GM12878 (cell line): Measurements from ENCODE around the gene MAB21L3. TPM values are rescaled to one million over a fixed set of nuclear protein-coding genes. Genes with fewer than 3 reads are reported as not detected.

Source experiments
- ATAC-seq: fragments of 200-7000 bp; cut with Tn5 transposase; 3 replicates; pipeline ENCODE4 v1.9.1; 2020; ENCODE audit warnings: mild to moderate bottlenecking, moderate library complexity
- BruUV-seq: library from RNA; stranded (reverse); fragments of 400-500 nt; replicated peaks from 2 replicates; lab custom pipeline; 2021; lab: Mats Ljungman, UMichigan
- CTCF ChIA-PET: fragments of 300-600 bp; sonication (Branson Sonifier 250); formaldehyde crosslinking; extraction: SDS; loops from one replicate; lab custom pipeline; 2021; ENCODE audit warnings: inconsistent platforms; lab: Yijun Ruan, JAX
- POLR2A ChIA-PET: fragments of 350-600 bp; formaldehyde crosslinking; extraction: SDS; loops from one replicate; lab custom pipeline; 2021; ENCODE audit warnings: inconsistent platforms; lab: Charles Lee
- RAD21 ChIA-PET: fragments of 300-600 bp; sonication (Branson Sonifier 250); formaldehyde crosslinking; loops from one replicate; lab custom pipeline; 2023; ENCODE audit warnings: antibody characterized with exemption; ENCODE audit not compliant: unreplicated experiment; lab: Charles Lee
- SMC1A ChIA-PET: fragments of 300-600 bp; sonication (Branson Sonifier 250); formaldehyde crosslinking; loops from one replicate; lab custom pipeline; 2023; ENCODE audit not compliant: unreplicated experiment, uncharacterized antibody; lab: Charles Lee
- DNase-seq: peaks from one replicate; pipeline ENCODE4 v3.0.0-alpha.2; 2011; ENCODE audit warnings: low read depth, low spot score
- FAIRE-seq: peaks from 3 replicates; lab custom pipeline; 2011; peaks lifted over from hg19 to GRCh38; lab: Jason Lieb, UNC
- H2AFZ ChIP-seq: 2 replicates; pipeline ENCODE4 v1.6.0; 2011; ENCODE audit warnings: low read depth, low read length, control low read depth; ENCODE audit not compliant: control insufficient read depth
- H3K27ac ChIP-seq: 2 replicates; pipeline ENCODE4 v1.5.1; 2011; ENCODE audit warnings: control low read depth; ENCODE audit not compliant: control insufficient read depth, insufficient read depth
- H3K27me3 ChIP-seq, 2 experiments: replicated peaks in 1 of 2; 2 replicates each; pipeline versions ENCODE4 v1.6.0 to v1.6.1; 2011; ENCODE audit warnings: low read length in 1 of 2; ENCODE audit not compliant: control insufficient read depth in 2 of 2, insufficient read depth in 2 of 2
- H3K36me3 ChIP-seq, 2 experiments: 2 replicates each; pipeline ENCODE4 v1.5.1; 2011; ENCODE audit warnings: low read length in 1 of 2; ENCODE audit not compliant: control insufficient read depth in 2 of 2, insufficient read depth in 2 of 2
- H3K4me1 ChIP-seq: 2 replicates; pipeline ENCODE4 v1.6.1; 2011; ENCODE audit warnings: mild to moderate bottlenecking, low read length, moderate library complexity, mixed read lengths; ENCODE audit not compliant: control insufficient read depth, insufficient read depth
- H3K4me2 ChIP-seq: 2 replicates; pipeline ENCODE4 v1.6.0; 2011; ENCODE audit warnings: control low read depth; ENCODE audit not compliant: control insufficient read depth, insufficient read depth
- H3K4me3 ChIP-seq: fragments of 200-600 bp; sonication (generic); 2 replicates; pipeline ENCODE4 v1.5.1; 2016
- H3K79me2 ChIP-seq: 2 replicates; pipeline ENCODE4 v1.6.0; 2011; ENCODE audit warnings: low read length; ENCODE audit not compliant: control insufficient read depth, insufficient read depth
- H3K9ac ChIP-seq: 2 replicates; pipeline ENCODE4 v1.8.0; 2011; ENCODE audit warnings: low read length, control low read depth, mixed read lengths; ENCODE audit not compliant: control insufficient read depth, insufficient read depth
- H3K9me3 ChIP-seq: replicated peaks from 3 replicates; pipeline ENCODE4 v1.5.1; 2011; ENCODE audit warnings: mild to moderate bottlenecking, low read length; ENCODE audit not compliant: control insufficient read depth, insufficient read depth
- H4K20me1 ChIP-seq: 2 replicates; pipeline ENCODE4 v1.6.0; 2011; ENCODE audit not compliant: control insufficient read depth, insufficient read depth
- BHLHE40 ChIP-seq, 2 experiments: fragments of 450-650 bp in 1 of 2; IDR thresholded peaks; 2 replicates each; pipeline ENCODE4 v1.6.1; 2011 to 2017; ENCODE audit warnings: low read depth in 2 of 2, borderline replicate concordance in 1 of 2, improper control_type of control experiment in 1 of 2, low read length in 1 of 2, mild to moderate bottlenecking in 1 of 2
- BMI1 ChIP-seq: fragments of 450-650 bp; IDR thresholded peaks from 2 replicates; pipeline ENCODE4 v1.6.1; 2016; ENCODE audit warnings: mild to moderate bottlenecking, moderate library complexity, borderline replicate concordance
- EP300 ChIP-seq, 2 experiments: fragments of 150-350 bp in 1 of 2; IDR thresholded peaks; 2 replicates each; pipeline ENCODE4 v1.6.1; 2011 to 2012; ENCODE audit warnings: low read depth in 2 of 2, low read length in 2 of 2, borderline replicate concordance in 1 of 2, improper control_type of control experiment in 1 of 2, inconsistent platforms in 1 of 2; ENCODE audit not compliant: control insufficient read depth in 1 of 2
- HDAC2 ChIP-seq: fragments of 200-600 bp; sonication (generic); IDR thresholded peaks from 2 replicates; pipeline ENCODE4 v1.6.1; 2017
- MTA2 ChIP-seq: fragments of 450-650 bp; IDR thresholded peaks from 2 replicates; pipeline ENCODE4 v1.6.1; 2016; ENCODE audit warnings: low read depth, mild to moderate bottlenecking, moderate library complexity
- NFIC ChIP-seq: IDR thresholded peaks from 2 replicates; pipeline ENCODE4 v1.6.1; 2012; ENCODE audit warnings: low read depth, mild to moderate bottlenecking, inconsistent platforms, low read length, moderate library complexity
- RAD51 ChIP-seq: fragments of 450-650 bp; IDR thresholded peaks from 2 replicates; pipeline ENCODE4 v1.6.1; 2016; ENCODE audit warnings: moderate library complexity, mild to moderate bottlenecking, inconsistent platforms
- ZBTB40 ChIP-seq: fragments of 450-650 bp; IDR thresholded peaks from 2 replicates; pipeline ENCODE4 v1.6.1; 2016; ENCODE audit warnings: mild to moderate bottlenecking, moderate library complexity, borderline replicate concordance
- ZNF274 ChIP-seq: IDR thresholded peaks from one replicate; pipeline ENCODE4 v1.8.0; 2011; ENCODE audit not compliant: insufficient read length, insufficient read depth
- ZZZ3 ChIP-seq: IDR thresholded peaks from 2 replicates; pipeline ENCODE4 v1.6.1; 2011; ENCODE audit warnings: low read depth; ENCODE audit not compliant: control insufficient read depth, insufficient read length
- WGBS: methylation state at CpG from one replicate; pipeline ENCODE4 v1.1.6; 2016; ENCODE audit warnings: low lambda C conversion rate; ENCODE audit not compliant: insufficient replicate concordance, insufficient coverage; ENCODE audit errors: missing lambda C conversion rate; 5-methylcytosine and 5-hydroxymethylcytosine counted together
- in situ Hi-C: fragments of 300-500 bp; cut with MboI; formaldehyde crosslinking; loops from 9 replicates; pipeline ENCODE4 v1.14.3; 2018; ENCODE audit warnings: mixed read lengths
- intact Hi-C: fragments of 100-400 bp; cut with micrococcal nuclease; formaldehyde crosslinking; loops from one replicate; pipeline ENCODE4 v1.14.2; 2022; ENCODE audit not compliant: unreplicated experiment
- polyA plus RNA-seq, 11 experiments: library from polyadenylated mRNA; depleted of rRNA in 4 of 11; unstranded in 6 of 11; stranded (reverse) in 5 of 11; fragments of >200 nt; fragmentation: Nextera tagmentation in 4 of 11; fragmentation: Illumina TruSeq in 1 of 11; extraction: Ambion mirVana in 4 of 11; extraction: Trizol in 1 of 11; gene quantifications; 1 replicate in 1 of 11; 2 replicates in 10 of 11; pipeline versions ENCODE4 v1.2.1 to v1.2.3, GENCODE V29; 2011 to 2016; ENCODE audit warnings: inconsistent platforms in 2 of 11, missing spikeins in 2 of 11, low read depth in 1 of 11
- total RNA-seq, 4 experiments: library from RNA; depleted of rRNA in 3 of 4; stranded (reverse); fragments of >200 nt in 3 of 4; fragmentation: Illumina TruSeq in 1 of 4; extraction: Trizol in 1 of 4; gene quantifications; 2 replicates each; pipeline versions ENCODE4 v1.2.1 to v1.2.3, GENCODE V29; 2013 to 2021
- TF ChIP-seq, protein P1 (sequence below): fragments of 150-350 bp; IDR thresholded peaks from 2 replicates; pipeline ENCODE4 v1.6.1; 2014; ENCODE audit warnings: mild to moderate bottlenecking, low read depth, low read length
- TF ChIP-seq, protein P2 (sequence below): fragments of 450-650 bp; IDR thresholded peaks from 2 replicates; pipeline ENCODE4 v1.6.1; 2017; ENCODE audit warnings: mild to moderate bottlenecking, moderate library complexity

The MAB21L3 gene
- total and polyA plus RNA-seq, 10 of the 15 experiments (the other 5 are each of a cell fraction or from before 2014, with no cell fraction given), result 0.18 to 18.6 (median 1.3) TPM

- no peaks in the 10 kb centered on the region for H3K9me3 ChIP-seq
- intact Hi-C loops, result no loop called here
- 50% methylated on average over 4 of the region's 4 CpGs for WGBS
- TF ChIP-seq ZZZ3, result no peak
- TF ChIP-seq BMI1, result no peak
- TF ChIP-seq RAD51, result no peak
- TF ChIP-seq BHLHE40 (IDR thresholded peaks at IDR 0.05; ENCODE audit: borderline replicate concordance in 1 of 2, low read depth in 2 of 2, low read length in 1 of 2), result no peak
- TF ChIP-seq EP300 (IDR thresholded peaks at IDR 0.05; ENCODE audit: borderline replicate concordance in 1 of 2, control insufficient read depth in 1 of 2, low read depth in 2 of 2, low read length in 2 of 2), result no peak
- no peak for TF ChIP-seq NFIC
- TF ChIP-seq HDAC2, result no peak
- TF ChIP-seq, protein P1, sequence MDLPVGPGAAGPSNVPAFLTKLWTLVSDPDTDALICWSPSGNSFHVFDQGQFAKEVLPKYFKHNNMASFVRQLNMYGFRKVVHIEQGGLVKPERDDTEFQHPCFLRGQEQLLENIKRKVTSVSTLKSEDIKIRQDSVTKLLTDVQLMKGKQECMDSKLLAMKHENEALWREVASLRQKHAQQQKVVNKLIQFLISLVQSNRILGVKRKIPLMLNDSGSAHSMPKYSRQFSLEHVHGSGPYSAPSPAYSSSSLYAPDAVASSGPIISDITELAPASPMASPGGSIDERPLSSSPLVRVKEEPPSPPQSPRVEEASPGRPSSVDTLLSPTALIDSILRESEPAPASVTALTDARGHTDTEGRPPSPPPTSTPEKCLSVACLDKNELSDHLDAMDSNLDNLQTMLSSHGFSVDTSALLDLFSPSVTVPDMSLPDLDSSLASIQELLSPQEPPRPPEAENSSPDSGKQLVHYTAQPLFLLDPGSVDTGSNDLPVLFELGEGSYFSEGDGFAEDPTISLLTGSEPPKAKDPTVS, result no peak
- no peak for TF ChIP-seq ZNF274
- TF ChIP-seq ZBTB40, result no peak
- TF ChIP-seq, protein P2, sequence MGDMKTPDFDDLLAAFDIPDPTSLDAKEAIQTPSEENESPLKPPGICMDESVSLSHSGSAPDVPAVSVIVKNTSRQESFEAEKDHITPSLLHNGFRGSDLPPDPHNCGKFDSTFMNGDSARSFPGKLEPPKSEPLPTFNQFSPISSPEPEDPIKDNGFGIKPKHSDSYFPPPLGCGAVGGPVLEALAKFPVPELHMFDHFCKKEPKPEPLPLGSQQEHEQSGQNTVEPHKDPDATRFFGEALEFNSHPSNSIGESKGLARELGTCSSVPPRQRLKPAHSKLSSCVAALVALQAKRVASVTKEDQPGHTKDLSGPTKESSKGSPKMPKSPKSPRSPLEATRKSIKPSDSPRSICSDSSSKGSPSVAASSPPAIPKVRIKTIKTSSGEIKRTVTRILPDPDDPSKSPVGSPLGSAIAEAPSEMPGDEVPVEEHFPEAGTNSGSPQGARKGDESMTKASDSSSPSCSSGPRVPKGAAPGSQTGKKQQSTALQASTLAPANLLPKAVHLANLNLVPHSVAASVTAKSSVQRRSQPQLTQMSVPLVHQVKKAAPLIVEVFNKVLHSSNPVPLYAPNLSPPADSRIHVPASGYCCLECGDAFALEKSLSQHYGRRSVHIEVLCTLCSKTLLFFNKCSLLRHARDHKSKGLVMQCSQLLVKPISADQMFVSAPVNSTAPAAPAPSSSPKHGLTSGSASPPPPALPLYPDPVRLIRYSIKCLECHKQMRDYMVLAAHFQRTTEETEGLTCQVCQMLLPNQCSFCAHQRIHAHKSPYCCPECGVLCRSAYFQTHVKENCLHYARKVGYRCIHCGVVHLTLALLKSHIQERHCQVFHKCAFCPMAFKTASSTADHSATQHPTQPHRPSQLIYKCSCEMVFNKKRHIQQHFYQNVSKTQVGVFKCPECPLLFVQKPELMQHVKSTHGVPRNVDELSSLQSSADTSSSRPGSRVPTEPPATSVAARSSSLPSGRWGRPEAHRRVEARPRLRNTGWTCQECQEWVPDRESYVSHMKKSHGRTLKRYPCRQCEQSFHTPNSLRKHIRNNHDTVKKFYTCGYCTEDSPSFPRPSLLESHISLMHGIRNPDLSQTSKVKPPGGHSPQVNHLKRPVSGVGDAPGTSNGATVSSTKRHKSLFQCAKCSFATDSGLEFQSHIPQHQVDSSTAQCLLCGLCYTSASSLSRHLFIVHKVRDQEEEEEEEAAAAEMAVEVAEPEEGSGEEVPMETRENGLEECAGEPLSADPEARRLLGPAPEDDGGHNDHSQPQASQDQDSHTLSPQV, result no peak
- TF ChIP-seq MTA2, result no peak
Measured at GRCh38 chr1:116099379-116099778, 11.8 kb upstream of the MAB21L3 start.

More at GRCh38 chr1:116099379-116099778, 11.8 kb upstream of the MAB21L3 start:
- Histone ChIP-seq H3K27ac (no peak overlapping the region), H3K79me2 (no peaks in the 10 kb centered on the region), H3K4me2 (no peak overlapping the region), H4K20me1 (no peaks in the 10 kb centered on the region), H3K4me3 (no peak overlapping the region), H3K9ac (no peak overlapping the region), H3K4me1 (no peaks in the 10 kb centered on the region), H2AFZ (no peak overlapping the region), H3K27me3 (no peaks in the 10 kb centered on the region), H3K36me3 (no peaks in the 10 kb centered on the region)
- no TSS peak for BruUV-seq
- ChIA-PET SMC1A (interaction anchor here (1.1 kb wide), 2 partner anchors 29 to 79 kb away, joined by 3 to 4 read pairs; no protein-coding TSS in a partner anchor), POLR2A (no interaction called here), RAD21 (interaction anchor here (0.9 to 1.1 kb wide), 2 partner anchors 40 to 274 kb away, joined by 3 to 4 read pairs; partner anchors contain the start of gene ATP1A1), CTCF (interaction anchor here (1.0 to 2.4 kb wide), 4 partner anchors 36 to 389 kb away, joined by 3 to 8 read pairs (median 3); no protein-coding TSS in a partner anchor)
- ATAC-seq (no peak), DNase-seq (no peak), FAIRE-seq (no peak)
- in situ Hi-C loops, result no loop called here
